Stromal cell of bone marrow (primary cell): ENCODE results near the gene EXOC3L4.
"Not testable (repeated sequence)": the region's sequence is repeated elsewhere in the genome, so short reads cannot be mapped to it uniquely, and the experiment has no call there.

Source experiments
- DNase-seq: peaks from one replicate; pipeline ENCODE4 v3.0.0-alpha.2; 2012; ENCODE audit warnings: low read depth

EXOC3L4 gene

DNA sequence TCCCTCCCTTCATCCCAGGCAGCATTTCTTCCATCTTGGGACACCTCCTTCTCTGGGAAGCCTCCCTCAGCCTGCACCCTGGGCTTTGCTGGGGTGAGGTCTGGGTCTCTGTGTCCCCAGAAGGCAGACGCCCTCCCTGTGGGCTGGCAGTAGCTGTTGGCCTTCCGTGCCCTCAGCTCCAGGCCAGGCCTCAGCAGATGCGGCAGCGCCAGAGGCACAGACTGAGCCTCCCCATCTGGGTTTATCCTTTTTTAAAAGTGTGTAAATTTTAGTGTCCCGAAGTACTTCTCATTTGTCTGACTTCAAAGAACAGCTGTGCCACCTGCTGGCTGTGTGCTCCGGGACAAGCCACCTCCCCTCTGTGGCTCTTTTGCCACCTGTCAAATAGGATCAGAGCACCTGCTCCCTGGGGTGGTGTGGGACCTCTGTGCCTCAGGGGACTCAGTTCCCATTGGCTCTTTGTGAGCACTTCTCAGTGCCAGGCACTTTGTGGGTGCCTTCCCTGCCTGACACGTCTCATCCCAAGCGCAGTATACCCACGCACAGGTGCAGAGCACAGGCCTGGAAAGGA is 11.1 kb downstream of the EXOC3L4 start:
- no peak for DNase-seq

DNA sequence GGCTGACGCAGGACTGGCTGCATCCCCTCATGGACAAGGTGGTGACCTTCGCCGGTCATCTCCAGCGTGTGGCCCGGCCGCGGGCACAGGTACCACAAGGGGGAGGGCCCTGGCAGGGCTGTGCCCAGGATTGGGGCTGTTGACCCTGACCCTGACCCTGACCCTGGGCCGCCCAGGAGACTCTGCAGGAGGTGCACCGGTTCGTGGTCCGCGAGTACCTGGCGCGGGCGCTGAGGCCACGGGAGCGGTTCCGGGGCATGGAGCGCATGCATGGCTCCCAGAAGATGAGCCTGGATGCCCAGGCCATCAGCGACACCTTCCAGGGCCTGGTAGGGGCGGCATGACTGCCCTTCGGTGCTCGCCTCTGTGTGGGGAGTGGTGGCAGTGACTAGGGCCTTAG is 12.9 kb downstream of the EXOC3L4 start:
- no peak for DNase-seq

DNA sequence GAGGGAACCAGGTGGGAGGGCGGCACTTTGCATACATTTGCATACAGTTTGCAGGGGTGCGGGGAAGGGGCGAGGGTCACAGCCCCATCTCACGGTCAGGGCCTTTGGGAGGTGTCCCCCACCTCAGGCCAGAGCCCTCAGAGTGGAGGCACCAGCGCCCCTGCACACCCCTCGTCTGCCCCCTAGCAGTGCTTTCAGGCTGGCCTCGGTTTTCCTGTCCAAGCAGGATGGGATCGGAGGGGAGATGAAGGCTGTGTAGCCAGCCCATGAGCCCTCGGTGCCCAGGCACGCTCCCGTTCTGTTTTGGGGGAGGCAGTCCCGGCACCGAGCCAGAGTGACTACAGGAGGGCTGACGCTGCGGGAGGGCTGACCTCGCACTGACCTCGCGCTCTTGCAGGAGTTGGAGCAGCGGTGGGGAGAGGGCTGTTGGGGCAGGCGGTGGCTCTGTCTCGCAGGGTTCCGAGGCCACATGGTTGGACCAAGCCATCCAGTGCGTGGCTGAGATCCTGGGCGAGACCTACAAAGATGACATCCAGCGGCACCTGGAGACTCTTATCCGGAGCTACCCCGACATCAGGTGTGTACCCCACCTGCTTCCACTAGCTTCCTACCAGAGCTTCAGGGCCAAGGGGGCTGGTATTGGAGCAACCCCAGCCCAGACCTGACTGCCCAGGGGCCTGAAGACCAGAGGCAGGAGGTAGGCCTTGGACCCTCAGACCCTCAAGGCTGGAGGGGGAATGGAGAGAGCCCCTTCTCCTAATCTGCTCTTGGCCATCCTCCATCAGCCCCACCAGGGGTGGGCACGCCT is 13.6 kb downstream of the EXOC3L4 start:
- no peak for DNase-seq

DNA sequence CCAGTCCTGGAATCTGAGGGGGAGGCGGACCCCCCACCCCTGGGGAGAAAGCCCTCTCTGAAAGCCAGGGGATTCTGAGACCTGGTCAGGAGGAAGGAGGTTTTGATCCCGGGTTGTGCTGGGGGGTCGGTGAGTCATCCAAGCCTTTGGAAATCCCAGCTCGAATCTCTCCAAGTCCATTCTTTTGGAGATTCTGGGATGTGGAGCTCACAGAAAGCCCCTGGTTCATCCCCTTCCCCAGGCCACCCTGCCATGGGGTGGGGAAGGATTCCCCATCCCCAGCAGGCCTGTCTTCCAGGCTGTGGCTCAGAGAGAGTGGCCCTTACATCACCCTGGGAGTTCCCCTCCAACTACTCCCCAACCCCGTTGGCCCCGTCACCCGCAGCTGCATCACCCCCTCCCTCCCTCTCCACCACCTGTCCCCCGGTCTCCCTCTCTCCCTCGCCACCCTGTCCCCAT is 14.3 kb downstream of the EXOC3L4 start:
- DNase-seq: no peak

DNA sequence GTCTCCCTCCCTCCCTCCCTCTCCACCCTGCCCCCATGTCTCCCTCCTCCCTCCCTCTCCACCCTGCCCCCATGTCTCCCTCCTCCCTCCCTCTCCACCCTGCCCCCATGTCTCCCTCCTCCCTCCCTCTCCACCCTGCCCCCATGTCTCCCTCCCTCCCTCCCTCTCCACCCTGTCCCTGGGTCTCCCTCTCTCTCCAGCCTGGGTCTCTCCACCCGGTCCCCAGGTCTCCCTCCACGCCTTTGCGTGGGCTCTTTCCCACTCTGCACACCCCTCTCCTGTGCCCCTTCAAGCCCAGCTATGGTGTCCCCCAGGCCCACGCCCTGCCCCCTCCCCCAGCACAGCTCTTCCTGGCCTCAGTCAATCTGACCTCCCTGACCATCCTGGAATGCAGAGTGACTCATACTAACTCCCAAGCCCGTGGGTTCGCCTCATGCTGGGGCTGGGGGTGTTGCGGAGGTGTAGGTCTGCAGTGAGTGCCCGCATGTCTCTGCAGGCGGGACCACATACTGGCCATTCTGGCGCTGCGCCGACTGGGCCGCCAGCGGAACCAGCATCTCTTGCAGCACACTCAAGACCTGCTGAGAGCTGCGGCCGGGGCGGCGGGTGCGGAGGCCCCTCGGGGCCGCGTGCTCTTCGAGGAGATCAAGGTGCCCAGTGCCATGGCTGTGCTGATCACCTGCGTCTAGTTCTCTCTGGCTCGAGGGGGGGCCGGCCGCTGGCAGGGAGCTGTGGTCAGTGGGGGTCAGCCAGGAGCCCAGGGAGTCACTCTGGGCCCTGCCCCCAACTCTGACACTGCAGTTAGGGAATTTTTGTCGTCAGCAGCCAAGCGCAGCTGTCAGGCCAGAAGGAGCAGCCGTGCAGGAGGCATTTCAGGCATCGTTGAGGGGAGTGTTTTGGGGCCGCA is 15.3 kb downstream of the EXOC3L4 start:
- no peak for DNase-seq

DNA sequence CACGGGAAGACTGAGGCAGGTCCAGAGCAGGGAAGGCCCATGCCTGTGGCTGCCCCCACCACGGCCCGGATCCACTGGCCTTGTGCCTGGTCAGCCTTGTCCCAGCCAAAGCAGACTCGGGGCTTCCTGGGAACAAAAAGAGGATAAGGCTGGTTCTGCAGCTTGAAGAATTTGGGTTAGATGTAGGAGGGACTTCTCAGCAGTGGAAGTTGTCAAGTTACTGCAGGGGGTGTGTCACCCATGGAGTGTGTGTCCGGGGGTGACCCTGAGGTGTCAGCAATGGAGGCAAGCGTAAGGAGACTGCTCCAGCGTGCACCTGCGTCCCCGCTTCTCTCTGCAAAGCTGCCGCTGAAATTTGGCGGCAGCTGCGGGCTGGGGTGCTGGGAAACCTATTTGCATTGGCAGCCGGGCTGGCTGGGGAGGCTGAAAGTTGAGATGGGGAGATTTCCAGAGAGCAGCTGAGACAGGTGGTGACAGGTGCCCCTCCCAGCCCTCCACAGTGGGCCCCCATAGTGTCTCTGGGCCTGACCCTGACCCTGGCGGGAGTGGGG is 16.2 kb downstream of the EXOC3L4 start:
- no peak for DNase-seq

DNA sequence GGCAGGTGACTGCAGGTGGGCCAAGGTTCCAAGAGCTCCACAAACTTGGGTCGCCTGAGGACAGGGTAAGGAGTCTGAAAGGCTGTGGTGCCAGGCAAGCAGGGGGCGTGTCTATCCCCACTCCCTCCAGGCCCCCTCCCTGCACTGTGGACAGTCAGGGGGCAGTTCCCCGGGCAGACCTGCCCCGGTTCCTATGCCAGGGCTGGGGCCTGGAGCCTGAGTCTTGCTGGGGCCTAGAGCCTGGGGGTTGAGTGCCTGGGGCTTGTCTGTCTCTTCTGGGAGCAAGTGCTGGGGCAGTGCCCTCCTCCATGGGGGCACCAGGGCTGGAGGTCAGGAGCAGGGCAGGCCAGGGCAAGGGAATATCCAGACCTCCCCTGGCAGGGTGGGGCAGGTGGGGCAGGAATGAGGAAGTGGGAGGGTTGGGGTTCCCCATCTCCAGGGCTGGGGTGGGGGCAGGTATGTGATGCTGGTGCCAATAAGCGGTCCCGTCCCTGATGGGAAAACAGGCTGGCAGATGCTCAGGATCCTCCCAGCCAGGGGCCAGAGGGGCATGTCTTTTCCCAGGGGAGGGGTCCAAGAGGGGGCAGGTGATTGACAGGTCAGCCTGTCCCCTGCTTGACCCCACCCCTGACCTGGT is 16.8 kb downstream of the EXOC3L4 start:
- DNase-seq: no peak

DNA sequence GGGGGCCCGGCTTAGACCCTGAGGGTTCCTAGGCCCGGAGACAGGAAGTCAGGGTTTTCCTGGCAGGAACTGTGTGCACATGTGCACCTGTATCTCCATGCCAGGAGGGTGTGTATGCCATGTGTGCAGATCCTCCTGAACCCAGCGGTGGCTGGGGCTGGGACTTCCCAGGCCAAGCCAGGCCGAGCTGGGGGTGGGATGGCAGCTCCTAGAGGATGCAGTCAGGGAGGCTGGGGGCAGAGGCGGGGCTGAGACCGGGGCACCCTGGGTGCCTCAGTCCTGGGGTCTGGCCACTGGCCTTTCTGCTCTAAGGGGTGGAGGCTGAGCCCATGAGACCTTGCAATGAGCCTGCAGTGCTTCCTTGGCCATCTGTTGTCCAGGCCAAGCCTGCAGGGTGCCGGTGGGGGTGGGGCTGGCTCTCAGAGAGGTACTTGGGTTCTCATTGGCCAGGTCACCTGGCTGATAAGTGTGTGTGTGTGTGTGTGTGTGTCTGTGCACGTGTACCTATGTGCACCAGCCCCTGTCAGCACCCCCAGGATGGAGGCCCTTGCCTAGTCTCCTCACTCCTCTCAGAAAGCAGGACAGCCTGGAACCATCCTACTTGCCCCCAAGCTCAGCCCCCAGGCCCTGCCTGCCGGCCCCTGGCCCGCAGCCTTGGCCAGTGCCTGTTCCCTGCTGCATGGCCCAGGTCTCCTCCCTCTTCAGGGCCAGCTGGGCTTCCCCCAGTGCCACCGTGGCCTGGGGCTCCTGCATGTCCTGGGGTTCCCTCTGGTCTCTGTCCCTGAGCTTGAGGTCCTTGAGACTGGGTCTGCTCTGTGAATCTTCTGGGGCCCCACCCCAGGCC is 18.1 kb downstream of the EXOC3L4 start:
- no peak for DNase-seq

DNA sequence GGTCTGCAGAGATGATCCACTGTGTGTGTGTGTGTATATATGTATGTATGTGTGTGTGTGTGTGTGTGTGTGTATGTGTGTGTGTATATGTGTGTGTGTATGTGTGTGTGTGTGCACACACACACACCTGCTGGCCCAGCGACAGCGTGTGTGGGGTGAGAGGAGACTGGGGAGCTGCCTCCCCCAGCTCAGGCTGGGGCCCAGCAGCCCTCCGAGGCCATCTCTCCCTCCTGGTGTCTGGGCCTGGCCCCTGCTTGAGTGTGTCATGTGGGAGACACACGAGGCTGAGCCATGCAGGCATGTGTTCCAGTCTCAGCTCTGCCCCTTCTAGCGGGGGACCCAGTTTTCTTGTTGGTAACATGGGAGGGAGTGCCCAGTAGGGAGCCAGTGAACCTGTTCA is 18.8 kb downstream of the EXOC3L4 start:
- DNase-seq: no peak

DNA sequence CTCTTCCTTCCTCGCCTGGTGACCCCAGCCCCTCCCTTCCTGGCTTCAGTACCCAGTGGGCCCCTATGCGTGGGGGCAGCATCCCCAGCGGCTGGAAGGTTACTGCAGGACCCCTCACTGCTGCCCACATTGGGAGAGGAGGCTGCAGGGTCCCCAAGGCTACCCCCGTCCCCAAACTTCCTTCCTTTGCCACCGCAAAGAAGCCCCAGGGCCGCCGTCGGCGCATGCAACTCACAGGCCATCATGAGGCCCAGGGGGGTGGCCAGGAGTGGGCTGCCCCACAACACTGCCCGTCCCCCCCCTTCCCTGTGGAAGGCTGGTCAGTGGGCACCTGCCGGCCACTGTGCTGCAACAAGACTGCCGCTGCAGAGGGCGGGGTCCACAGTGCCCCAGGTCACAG is 19.2 kb downstream of the EXOC3L4 start:
- no peak for DNase-seq

DNA sequence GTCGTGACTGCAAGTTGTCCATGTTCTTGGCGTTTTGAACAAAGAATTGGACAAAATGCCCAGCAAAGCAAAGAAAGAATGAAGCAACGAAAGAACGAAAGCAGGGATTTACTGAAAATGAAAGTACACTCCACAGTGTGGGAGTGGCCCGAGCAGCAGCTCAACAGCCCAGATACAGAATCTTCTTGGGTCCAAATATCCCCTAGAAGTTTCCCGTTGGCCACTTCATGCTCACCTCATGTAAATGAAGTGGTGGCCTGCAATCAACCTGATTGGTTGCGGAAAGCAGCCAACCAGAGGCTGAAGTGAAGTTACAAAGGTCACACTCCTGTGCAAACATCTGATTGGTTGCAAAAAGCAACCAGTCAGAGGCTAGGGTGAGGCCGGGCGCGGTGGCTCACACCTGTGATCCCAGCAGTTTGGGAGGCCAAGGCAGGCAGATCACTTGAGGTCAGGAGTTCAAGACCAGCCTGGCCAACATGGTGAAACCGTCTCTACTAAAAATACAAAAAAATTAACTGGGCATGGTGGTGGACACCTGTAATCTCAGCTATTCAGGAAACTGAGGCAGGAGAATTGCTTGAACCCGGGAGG is 20.7 kb downstream of the EXOC3L4 start:
- DNase-seq: not testable (repeated sequence)

DNA sequence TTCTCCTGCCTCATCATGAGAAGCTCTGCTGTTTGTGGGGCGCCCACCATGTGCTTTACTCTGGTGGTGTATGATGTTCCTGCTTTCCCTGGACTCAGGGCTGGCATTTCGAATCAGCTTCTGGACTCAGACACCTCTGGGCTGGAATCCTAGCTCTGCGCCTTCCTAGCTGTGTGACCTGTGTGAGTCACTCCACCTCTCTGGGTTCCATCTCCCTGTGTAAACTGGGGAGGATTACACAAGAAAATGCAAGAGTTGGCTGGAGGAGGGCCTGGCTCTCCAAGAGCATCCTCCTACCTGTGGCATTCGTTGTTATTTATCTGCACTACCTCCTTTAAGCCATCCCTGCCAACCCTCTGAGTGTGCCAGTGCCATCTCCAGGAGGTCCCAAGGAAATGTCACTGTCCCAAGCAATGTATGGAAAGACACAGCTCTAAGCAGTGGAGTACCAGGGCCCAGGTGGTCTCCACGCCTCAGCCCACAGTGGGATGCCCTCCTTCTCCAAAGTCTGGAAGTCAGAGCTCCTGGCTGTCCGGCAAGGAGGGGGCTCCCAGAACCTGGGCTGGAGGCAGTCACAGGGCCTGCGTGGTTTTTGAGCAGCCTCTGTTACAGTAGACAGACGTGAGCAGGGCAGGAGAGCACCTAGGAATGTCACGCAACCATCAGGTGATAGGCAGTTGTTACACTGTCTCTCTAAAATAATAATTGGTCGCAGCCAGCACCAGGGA is 21.5 kb downstream of the EXOC3L4 start:
- no peak for DNase-seq

DNA sequence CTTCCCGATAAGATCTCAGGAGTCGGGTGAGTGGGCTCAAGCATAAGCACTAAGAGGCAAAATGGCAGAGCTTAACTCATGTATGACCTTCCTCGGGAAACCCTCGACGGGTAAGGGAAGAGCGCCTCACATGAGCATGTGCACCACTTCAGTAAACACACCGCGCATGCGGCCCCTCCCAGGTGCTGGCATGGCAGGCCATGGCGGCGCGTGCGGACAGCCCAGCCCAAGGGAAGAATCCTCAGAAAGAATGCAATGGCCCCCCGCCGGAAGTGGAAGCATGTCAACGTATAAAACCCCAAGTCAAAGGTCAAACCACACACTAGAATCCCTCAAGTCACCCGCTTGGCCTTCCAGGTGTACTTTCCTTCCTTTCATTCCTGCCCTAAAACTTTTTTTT is 22.1 kb downstream of the EXOC3L4 start:
- DNase-seq: no peak

DNA sequence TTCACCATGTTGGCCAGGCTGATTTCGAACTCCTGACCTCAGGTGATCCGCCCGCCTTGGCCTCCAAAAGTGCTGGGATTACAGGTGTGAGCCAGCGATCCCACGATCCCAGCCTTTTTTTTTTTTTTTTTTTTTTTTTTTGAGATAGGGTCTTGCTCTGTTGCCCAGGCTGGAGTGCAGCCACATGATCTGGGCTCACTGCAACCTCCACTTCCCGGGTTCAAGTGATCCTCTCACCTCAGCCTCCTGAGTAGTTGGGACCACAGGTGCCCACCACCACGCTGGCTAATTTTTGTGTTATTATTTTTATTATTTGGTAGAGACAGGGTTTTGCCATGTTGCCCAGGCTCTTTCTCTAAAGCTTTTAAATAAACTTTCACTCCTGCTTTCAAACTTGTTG is 23.0 kb downstream of the EXOC3L4 start:
- DNase-seq: not testable (repeated sequence)

DNA sequence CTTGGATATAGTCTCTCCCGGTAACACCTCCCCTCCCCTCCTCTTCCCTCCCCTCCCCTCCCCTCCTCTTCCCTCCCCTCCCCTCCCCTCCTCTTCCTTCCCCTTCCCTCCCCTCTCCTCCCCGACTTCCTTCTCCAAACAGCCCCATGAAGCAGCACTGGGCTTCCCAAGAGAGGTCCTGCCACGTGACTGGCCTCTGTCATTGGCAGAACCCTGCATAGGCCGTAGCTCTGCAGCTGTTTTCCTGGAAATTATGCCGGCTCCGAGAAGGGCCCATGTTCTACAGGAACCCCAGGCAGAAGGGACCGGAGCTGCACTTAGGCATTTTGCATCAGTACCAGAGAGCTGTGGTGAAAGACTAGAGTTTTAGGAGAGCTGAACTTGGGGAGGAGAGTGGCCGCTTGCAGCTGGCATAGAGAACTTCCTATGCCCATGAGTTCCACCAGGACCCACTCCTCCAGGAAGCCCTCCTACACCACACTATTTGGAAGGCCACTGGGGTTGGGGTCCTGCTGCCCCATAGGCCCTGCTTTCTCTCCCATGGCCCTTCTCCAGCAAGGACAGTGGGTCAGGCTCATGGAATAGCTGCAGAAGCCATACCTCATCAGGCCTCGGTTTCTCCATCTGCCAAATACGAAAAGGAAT is 23.6 kb downstream of the EXOC3L4 start:
- peak; percentile 57 for DNase-seq

DNA sequence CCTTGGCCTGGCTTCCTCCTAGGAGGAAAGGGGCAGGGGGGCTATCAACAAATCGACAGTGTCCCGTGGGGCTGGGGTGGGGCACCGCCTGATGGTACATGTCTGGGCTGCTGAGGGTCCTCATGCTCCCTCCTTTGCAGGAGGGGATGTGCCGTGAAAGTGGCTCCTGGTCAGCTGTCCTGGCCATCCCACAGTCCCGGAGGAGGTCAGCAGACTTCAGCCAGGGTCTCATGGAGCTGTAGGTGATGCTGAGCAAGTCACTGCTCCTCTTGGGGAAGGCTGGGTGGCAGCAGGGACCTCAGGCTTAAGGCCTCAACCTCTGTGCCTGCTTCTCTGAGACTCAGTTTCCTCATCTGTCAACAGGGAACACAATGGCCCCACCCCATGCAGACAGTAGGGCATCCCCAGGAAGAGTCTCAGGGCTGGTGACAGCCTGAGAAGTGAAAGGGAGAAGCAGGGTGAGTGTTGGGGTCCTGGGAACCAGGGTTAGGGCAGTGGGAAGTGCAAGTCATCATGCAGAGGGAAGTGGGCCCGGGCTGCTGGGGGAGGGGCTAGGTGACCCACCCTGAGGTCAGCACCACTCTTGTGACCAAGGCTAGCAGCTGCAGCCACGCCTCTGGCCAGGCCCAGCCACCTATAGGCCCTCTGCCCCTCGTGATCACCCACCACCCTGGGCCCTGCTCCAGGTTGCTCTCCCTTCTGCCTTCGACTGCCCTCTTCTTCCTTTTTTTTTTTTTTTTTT is 24.3 kb downstream of the EXOC3L4 start:
- no peak for DNase-seq

DNA sequence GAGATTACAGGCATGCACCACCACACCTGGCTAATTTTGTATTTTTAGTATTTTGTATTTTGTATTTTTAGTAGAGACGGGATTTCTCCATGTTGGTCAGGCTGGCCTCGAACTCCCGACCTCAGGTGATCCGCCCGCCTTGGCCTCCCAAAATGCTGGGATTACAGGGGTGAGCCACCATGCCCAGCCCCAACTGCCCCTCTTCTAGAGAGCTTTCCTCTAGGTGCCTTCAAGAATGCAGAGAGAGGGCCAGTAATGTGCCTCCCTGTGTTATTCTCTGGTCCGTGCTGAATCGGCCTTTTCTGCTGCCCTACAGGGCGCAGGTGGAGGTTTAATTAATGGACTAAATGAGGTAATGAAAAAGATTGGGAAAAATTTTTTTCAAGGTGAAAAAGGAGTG is 25.0 kb downstream of the EXOC3L4 start:
- not testable (repeated sequence) for DNase-seq

DNA sequence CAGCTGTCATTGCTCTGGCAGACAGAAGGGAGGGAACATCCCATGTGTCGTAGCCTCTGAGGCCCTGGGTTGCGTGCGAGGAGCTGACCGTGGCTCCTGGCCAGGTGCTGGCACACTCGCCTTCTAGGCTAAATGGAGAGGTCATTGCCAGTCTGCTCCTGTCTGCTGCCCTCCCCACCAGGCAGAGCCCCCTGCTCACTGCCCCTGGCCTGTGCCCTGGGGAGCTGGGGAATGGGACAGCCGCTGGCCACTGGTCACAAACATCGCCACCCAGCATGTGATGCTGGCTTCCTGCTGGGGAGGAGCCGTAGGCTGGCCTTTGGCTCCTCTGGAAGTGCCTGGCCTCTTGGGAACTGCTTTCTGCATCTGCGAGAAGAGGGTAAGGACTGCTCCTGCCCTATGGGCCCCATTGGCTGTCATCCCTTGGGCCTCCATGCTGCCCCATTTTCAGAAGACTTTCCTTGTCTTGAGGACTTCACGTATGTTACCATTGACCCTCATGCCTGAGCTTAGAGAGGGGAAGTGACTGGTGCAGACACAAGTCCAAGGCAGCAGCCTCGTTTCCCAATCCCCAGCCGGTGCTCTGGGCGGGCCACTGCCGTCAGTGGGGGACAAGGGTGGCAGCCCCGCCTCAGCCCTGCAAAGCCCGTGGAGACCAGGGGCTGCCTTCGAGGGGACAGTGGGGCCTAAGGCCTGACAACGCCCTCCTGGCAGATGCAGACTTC is 26.8 kb downstream of the EXOC3L4 start:
- no peak for DNase-seq
